Hippocampal formation (tissue), 2 donors: ENCODE measurements around the gene AP4E1.
"Not testable (repeated sequence)": the region's sequence is repeated elsewhere in the genome, so short reads cannot be mapped to it uniquely, and the experiment has no call there.

ENCODE experiments used
- DNase-seq, 2 donors: peaks; one replicate each; lab custom pipeline; 2025; lab: John Stamatoyannopoulos, UW

Gene AP4E1

DNA sequence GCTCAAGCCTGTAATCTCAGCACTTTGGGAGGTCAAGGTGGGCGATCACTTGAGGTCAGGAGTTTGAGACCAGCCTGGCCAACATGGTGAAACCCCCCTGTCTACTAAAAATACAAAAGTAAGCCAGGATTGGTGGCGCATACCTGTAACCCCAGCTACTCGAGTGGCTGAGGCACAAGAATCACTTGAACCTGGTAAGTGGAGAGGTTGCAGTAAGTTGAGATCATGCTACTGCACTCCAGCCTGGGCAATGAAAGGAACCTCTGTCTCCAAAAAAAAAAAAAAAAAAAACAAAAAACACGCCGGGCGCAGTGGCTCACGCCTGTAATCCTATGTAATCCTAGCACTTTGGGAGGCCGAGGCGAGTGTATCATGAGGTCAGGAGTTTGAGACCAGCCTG lies 18.9 kb upstream of the AP4E1 start:
- no peak for DNase-seq

GRCh38 chr15:50890751-50891150 lies 17.7 kb upstream of the AP4E1 start:
- no peak for DNase-seq

- DNase-seq, result no peak
These were observed 17.3 kb upstream of the AP4E1 start for GRCh38 chr15:50891159-50891558.

DNA sequence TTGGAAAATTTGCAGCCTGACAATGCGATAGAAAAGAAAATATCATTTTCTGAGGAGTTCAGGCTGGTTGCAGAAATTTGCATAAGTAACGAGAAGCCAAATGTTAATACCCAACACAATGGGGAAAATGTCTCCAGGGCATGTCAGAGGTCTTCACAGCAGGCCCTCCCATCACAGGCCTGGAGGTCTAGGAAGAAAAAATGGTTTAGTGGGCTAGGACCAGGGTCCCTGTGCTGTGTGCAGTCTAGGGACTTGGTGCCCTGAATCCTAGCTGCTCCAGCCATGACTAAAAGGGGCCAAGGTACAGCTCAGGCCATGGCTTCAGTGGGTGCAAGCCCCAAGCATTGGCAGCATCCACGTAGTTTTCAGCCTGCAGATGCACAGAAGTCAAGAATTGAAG lies 14.5 kb upstream of the AP4E1 start:
- DNase-seq, result no peak

DNA sequence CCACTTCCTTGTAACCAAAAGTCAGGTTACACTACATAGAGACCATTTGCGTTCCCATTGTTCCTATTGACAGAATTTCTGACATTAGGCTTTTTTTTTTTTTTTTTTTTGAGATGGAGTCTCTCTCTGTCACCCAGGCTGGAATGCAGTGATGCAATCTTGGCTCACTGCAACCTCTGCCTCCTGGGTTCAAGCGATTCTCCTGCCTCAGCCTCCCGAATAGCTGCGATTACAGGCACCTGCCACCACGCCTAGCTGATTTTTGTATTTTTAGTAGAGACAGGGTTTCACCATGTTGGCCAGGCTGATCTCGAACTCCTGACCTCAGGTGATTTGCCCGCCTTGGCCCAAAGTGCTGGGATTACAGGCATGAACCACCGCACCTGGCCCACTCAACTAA lies 7.1 kb upstream of the AP4E1 start:
- not testable (repeated sequence) for DNase-seq

- no peak for DNase-seq
These were observed 4.3 kb upstream of the AP4E1 start for GRCh38 chr15:50904211-50904610.

DNA sequence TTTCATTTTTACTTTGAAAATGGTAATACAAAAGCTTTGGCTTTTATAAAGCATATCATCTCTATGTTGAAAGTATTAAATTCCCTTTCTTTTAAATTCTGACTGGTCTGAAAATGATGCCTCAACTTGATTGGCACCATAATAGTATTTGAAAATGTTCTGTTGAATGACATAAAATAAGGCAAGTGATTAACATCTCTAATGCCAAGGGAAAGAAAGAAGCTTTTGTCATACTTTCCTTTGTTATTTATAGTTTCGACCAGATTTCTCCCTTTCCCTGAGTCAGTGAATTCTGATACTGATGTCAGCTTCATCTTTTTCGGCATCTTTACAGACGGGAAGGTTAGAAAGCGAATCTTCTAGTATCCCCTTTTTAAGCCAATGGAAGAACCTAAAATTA lies 3.4 kb upstream of the AP4E1 start:
- DNase-seq, result no peak

- DNase-seq, result no peak
These were observed 1.4 kb upstream of the AP4E1 start for GRCh38 chr15:50906954-50907600.

DNA sequence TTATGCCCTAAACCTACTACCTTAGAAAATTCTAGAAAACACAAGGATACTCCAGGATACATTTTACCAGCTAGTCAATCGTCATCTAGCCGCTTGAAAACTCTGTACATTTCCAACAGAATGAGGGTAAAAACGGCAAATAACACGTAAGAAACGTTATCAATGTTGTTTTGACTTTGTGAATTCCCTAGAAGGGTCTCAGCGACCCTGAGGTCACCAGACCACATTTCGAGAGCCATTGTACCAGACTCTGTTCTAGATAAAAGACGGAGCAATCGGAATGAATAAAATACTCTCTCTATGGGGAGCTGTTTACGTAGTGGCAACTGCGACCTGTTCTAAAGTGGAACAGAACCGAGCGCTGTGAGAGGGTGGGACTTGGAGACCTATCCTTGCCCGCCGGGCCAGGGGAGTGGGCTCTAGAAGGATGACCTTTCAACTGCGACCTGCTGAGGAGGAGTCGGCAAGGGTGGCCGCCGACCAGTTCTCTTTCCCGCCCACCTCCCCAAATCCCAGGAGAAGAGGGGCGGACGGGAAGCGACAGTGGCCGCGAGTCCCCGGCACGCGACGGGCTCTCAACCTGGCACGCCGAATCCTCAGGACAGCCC lies 778 bp upstream of the AP4E1 start:
- DNase-seq, result peak in 1 of 2 donors; percentile 6

DNA sequence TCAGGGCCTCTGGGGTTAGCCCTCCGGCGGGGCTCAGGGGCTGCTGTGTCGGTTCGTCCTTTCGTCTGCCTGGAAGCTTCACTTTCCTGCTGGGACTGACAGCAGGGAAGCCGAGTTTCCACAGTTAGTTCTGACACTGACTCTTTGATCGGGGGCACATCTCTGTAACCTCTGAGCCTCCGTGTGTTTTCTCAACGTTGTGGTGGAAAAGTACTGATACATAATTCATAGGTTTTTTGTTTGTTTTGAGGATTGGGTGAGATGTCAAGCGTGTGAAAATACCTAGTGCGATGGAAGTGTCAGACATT lies 481 bp downstream of the AP4E1 start:
- no peak for DNase-seq

DNA sequence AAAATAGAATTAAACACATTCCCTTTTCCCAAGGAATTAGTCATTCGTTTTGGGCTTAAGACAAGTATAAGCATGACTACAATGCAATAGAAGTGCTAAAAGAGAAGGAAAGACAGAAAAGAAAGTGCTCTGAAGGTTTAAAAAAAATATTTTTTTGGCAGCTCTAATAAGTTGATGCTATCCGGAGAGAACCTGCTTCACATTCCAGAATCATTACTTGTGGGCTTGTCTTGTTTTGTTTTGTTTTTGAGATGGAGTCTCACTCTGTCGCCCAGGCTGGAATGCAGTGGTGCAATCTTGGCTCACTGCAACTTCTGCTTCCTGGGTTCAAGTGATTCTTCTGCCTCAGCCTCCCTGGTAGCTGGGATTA lies 1.9 kb downstream of the AP4E1 start:
- DNase-seq, result not testable (repeated sequence)

- no peak for DNase-seq
These were observed 2.5 kb downstream of the AP4E1 start for GRCh38 chr15:50911001-50911400.

- peak in 1 of 2 donors; percentile 8 for DNase-seq
These were observed 3.1 kb downstream of the AP4E1 start for GRCh38 chr15:50911621-50912020.

DNA sequence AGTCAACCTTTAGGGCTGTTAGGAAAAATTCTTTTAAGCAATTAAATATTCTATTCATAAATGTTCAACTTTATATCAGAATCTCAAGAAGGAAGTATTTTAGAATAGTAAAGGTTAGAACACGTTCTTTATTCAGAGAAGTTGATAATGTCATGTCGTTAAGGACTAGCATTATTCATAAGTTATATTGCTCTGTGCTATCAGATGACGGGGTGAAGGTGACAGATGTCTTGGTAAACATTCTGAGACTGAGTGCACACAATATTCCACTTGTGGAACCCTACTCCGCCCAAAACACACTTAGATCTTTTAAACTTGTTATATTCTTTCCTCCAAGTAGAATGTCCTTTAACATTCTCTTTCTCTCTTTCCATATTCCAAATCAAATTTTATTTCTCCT lies 7.9 kb downstream of the AP4E1 start:
- no peak for DNase-seq

- not testable (repeated sequence) for DNase-seq
These were observed 10.9 kb downstream of the AP4E1 start for GRCh38 chr15:50919359-50919758.

DNA sequence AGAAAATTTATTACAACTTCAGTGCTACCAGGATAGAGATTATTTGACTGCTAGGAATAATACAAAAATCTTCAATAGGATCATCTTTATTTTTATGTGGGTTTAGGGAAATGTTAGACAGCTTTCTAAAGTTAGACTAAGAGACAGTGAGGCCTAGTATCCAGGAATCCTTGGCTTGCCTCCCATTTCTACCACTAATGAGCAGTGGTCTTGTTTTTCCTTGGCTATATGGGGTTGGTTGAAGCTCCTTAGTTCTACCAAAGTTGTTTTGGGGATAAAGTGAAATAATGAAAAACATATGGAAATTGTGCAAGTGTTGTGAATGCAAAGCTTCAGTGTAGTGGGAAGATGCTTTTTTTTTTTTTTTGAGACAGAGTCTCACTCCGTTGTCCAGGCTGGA lies 16.8 kb downstream of the AP4E1 start:
- DNase-seq, result no peak

DNA sequence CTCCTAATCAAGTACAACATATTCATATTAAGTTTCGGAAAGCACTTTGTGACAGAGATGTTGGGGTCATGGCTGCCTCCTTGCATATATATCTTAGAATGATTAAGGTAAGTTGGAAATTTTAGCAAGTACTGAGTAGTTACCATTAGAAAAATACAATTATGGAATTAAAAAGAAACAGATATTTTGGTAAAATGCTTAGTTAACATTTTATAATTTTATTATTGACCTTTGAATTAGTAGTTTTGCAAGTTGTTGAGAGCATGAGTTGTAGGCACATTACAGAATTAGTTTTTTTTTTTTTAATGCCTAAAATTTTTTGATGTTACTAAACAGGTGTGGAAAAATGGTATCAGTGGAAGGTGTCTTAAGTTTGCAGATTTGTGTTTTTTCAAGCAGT lies 20.6 kb downstream of the AP4E1 start:
- no peak for DNase-seq

DNA sequence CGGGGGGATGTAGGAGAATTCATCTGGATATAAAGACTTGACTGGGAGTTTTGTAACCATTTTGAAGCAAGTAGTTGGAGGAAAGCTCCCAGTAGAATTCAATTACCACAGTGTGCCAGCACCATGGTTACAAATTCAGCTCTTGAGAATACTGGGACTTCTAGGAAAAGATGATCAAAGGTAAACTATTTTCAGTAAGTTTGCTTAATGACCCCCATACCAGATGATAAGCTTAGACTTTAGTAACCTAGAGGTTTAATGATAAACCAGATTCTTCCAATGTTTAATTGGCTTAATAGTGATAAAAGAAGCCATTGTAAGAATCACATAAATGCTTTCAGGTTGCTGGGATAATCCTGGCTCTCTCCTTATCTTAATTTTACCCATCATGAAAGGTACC lies 22.3 kb downstream of the AP4E1 start:
- DNase-seq, result no peak

- no peak for DNase-seq
These were observed 24.9 kb downstream of the AP4E1 start for GRCh38 chr15:50933341-50933740.

- DNase-seq, result no peak
These were observed 30.0 kb downstream of the AP4E1 start for GRCh38 chr15:50938525-50938924.

- no peak for DNase-seq
These were observed 31.4 kb downstream of the AP4E1 start for GRCh38 chr15:50939911-50940310.

- DNase-seq, result no peak
These were observed 32.0 kb downstream of the AP4E1 start for GRCh38 chr15:50940506-50940905.

GRCh38 chr15:50943638-50944037 lies 35.2 kb downstream of the AP4E1 start:
- no peak for DNase-seq

DNA sequence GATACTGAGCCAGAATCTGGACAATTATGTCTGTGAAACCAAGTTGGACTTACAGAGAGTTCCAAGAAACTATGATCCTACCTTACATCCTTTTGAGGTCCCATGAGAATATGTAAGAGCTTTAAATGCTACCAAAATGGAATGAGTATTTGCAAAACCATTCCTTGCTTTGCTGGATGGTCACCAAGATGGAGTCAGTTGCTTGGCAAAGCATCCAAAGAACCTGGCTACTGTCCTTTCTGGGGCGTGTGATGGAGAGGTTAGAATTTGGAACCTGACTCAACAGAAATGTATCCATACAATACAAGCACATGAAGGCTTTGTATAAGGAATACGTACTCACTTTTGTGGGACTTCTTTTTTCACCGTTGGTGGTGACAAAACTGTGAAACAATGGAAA lies 36.2 kb downstream of the AP4E1 start:
- no peak for DNase-seq
